Middle frontal gyrus (tissue), 1 donor: ENCODE measurements around the gene SEC14L2.
"Not testable (repeated sequence)": the region's sequence is repeated elsewhere in the genome, so short reads cannot be mapped to it uniquely, and the experiment has no call there.

ENCODE experiments used
- DNase-seq: peaks from one replicate; pipeline ENCODE4 v3.0.0-alpha.2; 2015; ENCODE audit warnings: low spot score; ENCODE audit errors: extremely low spot score

The SEC14L2 gene

GRCh38 chr22:30375312-30375849 lies 21.4 kb upstream of the SEC14L2 start:
- no peak for DNase-seq

- no peak for DNase-seq
Observed at GRCh38 chr22:30380011-30380410, 16.8 kb upstream of the SEC14L2 start.

- DNase-seq = no peak
Observed at GRCh38 chr22:30381264-30381663, 15.6 kb upstream of the SEC14L2 start.

- no peak for DNase-seq
Observed at GRCh38 chr22:30382340-30382739, 14.5 kb upstream of the SEC14L2 start.

- DNase-seq = no peak
Observed at GRCh38 chr22:30383061-30383460, 13.8 kb upstream of the SEC14L2 start.

- DNase-seq = no peak
Observed at GRCh38 chr22:30385942-30386341, 10.9 kb upstream of the SEC14L2 start.

- DNase-seq = no peak
Observed at GRCh38 chr22:30386608-30386959, 10.2 kb upstream of the SEC14L2 start.

GRCh38 chr22:30386960-30387827 lies 9.6 kb upstream of the SEC14L2 start, which contains the start of gene RNF215:
Gene RNF215, minus strand, starts transcription at chr22:30387411. Its CDS starts 98 bp downstream, at chr22:30387313.
- peak; percentile 80 for DNase-seq

- DNase-seq = peak; percentile 77
Observed at GRCh38 chr22:30390974-30391691, 5.7 kb upstream of the SEC14L2 start.

GRCh38 chr22:30392661-30393321 lies 4.0 kb upstream of the SEC14L2 start:
- no peak for DNase-seq

- no peak for DNase-seq
Observed at GRCh38 chr22:30393322-30393680, 3.5 kb upstream of the SEC14L2 start.

GRCh38 chr22:30393885-30394284 lies 2.9 kb upstream of the SEC14L2 start:
- no peak for DNase-seq

GRCh38 chr22:30397656-30398635 lies 1.1 kb downstream of the SEC14L2 start:
- no peak for DNase-seq

- no peak for DNase-seq
Observed at GRCh38 chr22:30398685-30399680, 2.2 kb downstream of the SEC14L2 start.

- no peak for DNase-seq
Observed at GRCh38 chr22:30399718-30400117, 2.9 kb downstream of the SEC14L2 start.

GRCh38 chr22:30400159-30400558 lies 3.3 kb downstream of the SEC14L2 start:
- DNase-seq = no peak

- DNase-seq = not testable (repeated sequence)
Observed at GRCh38 chr22:30401024-30401423, 4.2 kb downstream of the SEC14L2 start.

- no peak for DNase-seq
Observed at GRCh38 chr22:30402028-30402765, 5.4 kb downstream of the SEC14L2 start.

GRCh38 chr22:30402766-30403104 lies 5.9 kb downstream of the SEC14L2 start:
- DNase-seq = not testable (repeated sequence)
